Esophagus (tissue), 2 donors: Measurements from ENCODE around the gene DMD. TPM values are rescaled to one million over a fixed set of nuclear protein-coding genes. Genes with fewer than 3 reads are reported as not detected.
"Not testable (repeated sequence)": the region's sequence is repeated elsewhere in the genome, so short reads cannot be mapped to it uniquely, and the experiment has no call there.

ENCODE experiments used
- H3K27ac ChIP-seq, 2 donors: one replicate each; pipeline ENCODE4 v1.5.1; 2013; ENCODE audit warnings: low read depth in 2 of 2, mild to moderate bottlenecking in 2 of 2, inconsistent platforms in 1 of 2, low read length in 1 of 2, moderate library complexity in 1 of 2
- H3K27me3 ChIP-seq, 2 donors: one replicate each; pipeline ENCODE4 v1.6.1; 2013; ENCODE audit warnings: low read length in 2 of 2, control low read depth in 1 of 2, mild to moderate bottlenecking in 1 of 2; ENCODE audit not compliant: insufficient read depth in 2 of 2, control insufficient read depth in 1 of 2
- H3K36me3 ChIP-seq, 2 donors: one replicate each; pipeline ENCODE4 v1.6.1; 2013; ENCODE audit warnings: low read length in 1 of 2; ENCODE audit not compliant: control insufficient read depth in 2 of 2, insufficient read depth in 2 of 2
- H3K4me1 ChIP-seq, 2 donors: one replicate each; pipeline ENCODE4 v1.6.1; 2013; ENCODE audit warnings: low read length in 1 of 2; ENCODE audit not compliant: control insufficient read depth in 2 of 2, insufficient read depth in 2 of 2
- H3K4me3 ChIP-seq, 2 donors: one replicate each; pipeline ENCODE4 v1.5.1; 2013; ENCODE audit warnings: low read length in 2 of 2, mild to moderate bottlenecking in 2 of 2, low read depth in 1 of 2, moderate library complexity in 1 of 2
- H3K9me3 ChIP-seq, 2 donors: one replicate each; pipeline ENCODE4 v1.6.1; 2013; ENCODE audit warnings: mild to moderate bottlenecking in 2 of 2, low read depth in 1 of 2, low read length in 1 of 2, moderate library complexity in 1 of 2; ENCODE audit not compliant: control insufficient read depth in 2 of 2, insufficient read depth in 1 of 2
- WGBS, 2 donors: extraction: QIAGEN DNeasy Blood & Tissue Kit; methylation state at CpG; one replicate each; pipeline ENCODE4 v1.1.7; 2013; 5-methylcytosine and 5-hydroxymethylcytosine counted together
- polyA plus RNA-seq, 2 donors: library from polyadenylated mRNA; stranded (reverse); fragments of 200-250 nt; gene quantifications; one replicate each; pipeline ENCODE4 v1.2.3, GENCODE V29; 2013
- donor health status: healthy with polysubstance abuse.
- donor health status: Bipolar disorder and iron deficiency.

Gene DMD
- polyA plus RNA-seq, 2 donors, result 2.4 to 3.6 TPM

- Histone ChIP-seq H3K4me3 (no peak overlapping the region), H3K27ac (no peak overlapping the region), H3K4me1 (no peaks in the 10 kb centered on the region), H3K36me3 (no peaks in the 10 kb centered on the region), H3K27me3 (no peaks in the 10 kb centered on the region), H3K9me3 (no peaks in the 10 kb centered on the region)
- WGBS, 2 donors, result 19 to 31% methylated on average over 1 of the region's 1 CpG
Measured at GRCh38 chrX:33194876-33195433, 16.4 kb downstream of the DMD start.

DNA sequence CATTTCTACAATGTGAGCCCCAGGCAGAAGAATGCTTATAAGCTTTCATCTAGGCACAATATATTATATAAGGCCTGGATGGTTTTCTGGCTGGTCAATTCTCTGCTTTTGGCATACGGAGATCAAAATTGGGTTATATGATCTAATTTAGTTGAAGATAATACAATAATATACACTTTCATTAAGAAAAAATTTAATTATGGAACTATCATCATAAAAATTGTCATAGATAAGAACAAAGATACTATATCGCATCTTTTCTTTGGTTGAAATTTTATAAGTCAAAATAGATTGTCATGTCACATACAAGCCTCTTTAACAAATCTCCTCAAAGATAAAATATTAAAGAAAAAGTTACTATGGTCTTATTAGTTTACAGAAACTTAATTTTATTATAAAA is 17.1 kb downstream of the DMD start:
- H3K27me3 ChIP-seq, result no peaks in the 10 kb centered on the region
- 89 to 90% methylated on average over 2 of the region's 2 CpGs for WGBS, 2 donors
- H3K36me3 ChIP-seq, result no peaks in the 10 kb centered on the region
- H3K4me3 ChIP-seq, result no peak overlapping the region
- no peaks in the 10 kb centered on the region for H3K9me3 ChIP-seq
- H3K4me1 ChIP-seq, result no peaks in the 10 kb centered on the region
- H3K27ac ChIP-seq, result no peak overlapping the region

DNA sequence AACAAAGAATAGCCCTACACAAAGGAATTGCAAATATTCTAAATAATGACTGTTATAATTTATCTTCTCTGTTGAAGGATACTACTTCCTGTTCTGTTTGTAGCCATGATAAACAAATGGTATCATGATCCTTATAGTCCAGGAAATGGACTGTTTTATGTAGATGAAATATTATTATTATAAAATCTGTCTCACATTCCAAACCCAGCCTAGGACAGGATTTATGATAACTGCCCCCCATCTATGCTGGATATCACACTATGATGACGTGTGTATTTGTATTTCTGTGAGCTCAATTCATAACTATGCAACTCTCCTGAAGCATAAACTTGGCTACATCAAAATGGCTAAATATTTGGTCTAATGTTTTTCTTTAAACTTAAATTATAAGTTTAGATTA is 21.3 kb downstream of the DMD start:
- H3K9me3 ChIP-seq, result no peaks in the 10 kb centered on the region

GRCh38 chrX:33188881-33189280 is 22.5 kb downstream of the DMD start:
- H3K4me3 ChIP-seq, result no peak overlapping the region
- no peaks in the 10 kb centered on the region for H3K4me1 ChIP-seq
- no peaks in the 10 kb centered on the region for H3K36me3 ChIP-seq
- no peaks in the 10 kb centered on the region for H3K9me3 ChIP-seq
- no peak overlapping the region for H3K27ac ChIP-seq
- no peaks in the 10 kb centered on the region for H3K27me3 ChIP-seq

More for the DNA sequence above, 21.3 kb downstream of the DMD start:
- H3K27me3 ChIP-seq, result no peaks in the 10 kb centered on the region
- H3K36me3 ChIP-seq, result no peaks in the 10 kb centered on the region
- 41 to 71% methylated on average over 1 of the region's 1 CpG for WGBS, 2 donors
- no peak overlapping the region for H3K4me3 ChIP-seq
- no peaks in the 10 kb centered on the region for H3K4me1 ChIP-seq
- no peak overlapping the region for H3K27ac ChIP-seq

DNA sequence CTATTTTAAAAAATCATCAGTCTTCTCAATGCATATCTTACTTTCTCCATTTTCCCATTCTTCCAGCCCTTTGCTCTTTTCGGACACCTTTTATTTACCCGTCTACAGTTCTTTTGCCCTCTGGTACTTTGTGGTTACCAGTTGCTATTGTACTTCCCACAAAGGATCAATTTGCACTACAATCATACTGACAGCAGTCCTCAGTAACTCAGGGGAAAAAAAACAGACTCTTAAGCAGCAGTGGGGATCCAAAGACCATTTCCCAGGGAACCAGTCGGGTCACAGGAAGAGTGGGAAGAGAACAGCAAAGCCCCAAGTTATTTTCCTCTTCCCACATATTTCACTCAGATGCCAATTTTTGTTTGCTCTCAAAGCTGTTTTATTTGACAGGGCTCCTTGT is 23.1 kb downstream of the DMD start:
- Histone ChIP-seq H3K4me1 (no peaks in the 10 kb centered on the region), H3K9me3 (no peaks in the 10 kb centered on the region), H3K27me3 (no peaks in the 10 kb centered on the region), H3K4me3 (no peak overlapping the region), H3K27ac (no peak overlapping the region), H3K36me3 (no peaks in the 10 kb centered on the region)
- 22 to 27% methylated on average over 3 of the region's 3 CpGs for WGBS, 2 donors

DNA sequence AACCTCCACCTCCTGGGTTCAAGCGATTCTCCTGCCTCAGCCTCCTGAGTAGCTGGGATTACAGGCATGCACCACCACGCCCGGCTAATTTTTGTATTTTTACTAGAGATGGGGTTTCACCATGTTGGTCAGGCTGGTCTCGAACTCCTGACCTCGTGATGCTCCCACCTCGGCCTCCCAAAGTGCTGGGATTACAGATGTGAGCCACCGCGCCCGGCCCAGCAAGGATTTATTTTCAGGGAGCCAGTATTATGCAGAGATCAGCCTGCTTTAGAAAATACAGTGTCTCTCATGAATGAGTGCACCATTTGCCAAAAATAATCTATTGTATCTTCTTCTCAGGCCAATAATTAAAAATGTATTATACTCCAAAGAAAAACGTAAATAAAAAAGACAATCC is 26.5 kb downstream of the DMD start:
- not testable (repeated sequence) for H3K36me3 ChIP-seq, H3K4me3 ChIP-seq, H3K9me3 ChIP-seq, H3K27ac ChIP-seq, H3K27me3 ChIP-seq, H3K4me1 ChIP-seq
- 83 to 88% methylated on average over 10 of the region's 10 CpGs for WGBS, 2 donors

- H3K27me3 ChIP-seq, result no peaks in the 10 kb centered on the region
- no peaks in the 10 kb centered on the region for H3K36me3 ChIP-seq
- H3K27ac ChIP-seq, result no peak overlapping the region
- no peaks in the 10 kb centered on the region for H3K9me3 ChIP-seq
- no peaks in the 10 kb centered on the region for H3K4me1 ChIP-seq
- 29 to 40% methylated on average over 4 of the region's 4 CpGs for WGBS, 2 donors
- H3K4me3 ChIP-seq, result no peak overlapping the region
Measured at GRCh38 chrX:33183361-33183760, 28.0 kb downstream of the DMD start.

- Histone ChIP-seq H3K27me3 (no peaks in the 10 kb centered on the region), H3K4me1 (no peaks in the 10 kb centered on the region), H3K9me3 (no peaks in the 10 kb centered on the region), H3K4me3 (no peak overlapping the region), H3K36me3 (no peaks in the 10 kb centered on the region), H3K27ac (no peak overlapping the region)
- 68 to 76% methylated on average over 1 of the region's 1 CpG for WGBS, 2 donors
Measured at GRCh38 chrX:33178690-33179089, 32.7 kb downstream of the DMD start.

DNA sequence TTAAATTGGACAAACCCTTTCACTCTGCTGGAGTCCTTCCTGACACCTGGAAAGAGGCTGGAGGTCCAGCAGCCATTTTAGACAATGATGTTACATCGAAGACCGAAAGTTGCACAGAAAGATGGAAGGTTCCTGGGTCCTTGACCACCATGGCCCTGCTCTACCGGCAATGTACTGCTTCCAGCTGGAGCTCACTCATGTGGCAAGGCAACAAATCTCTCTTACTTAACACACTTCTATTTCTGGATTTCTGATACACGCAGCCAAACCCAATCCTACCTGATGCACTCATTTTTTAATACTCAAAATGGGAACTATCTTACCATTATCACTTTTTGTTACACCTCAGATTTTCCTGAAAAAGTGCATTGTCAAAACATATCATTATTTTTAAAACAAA is 33.1 kb downstream of the DMD start:
- no peak overlapping the region for H3K4me3 ChIP-seq
- no peaks in the 10 kb centered on the region for H3K36me3 ChIP-seq
- H3K4me1 ChIP-seq, result no peaks in the 10 kb centered on the region
- H3K27ac ChIP-seq, result no peak overlapping the region
- no peaks in the 10 kb centered on the region for H3K9me3 ChIP-seq
- 91 to 92% methylated on average over 4 of the region's 4 CpGs for WGBS, 2 donors
- no peaks in the 10 kb centered on the region for H3K27me3 ChIP-seq

- H3K9me3 ChIP-seq, result no peaks in the 10 kb centered on the region
- no peaks in the 10 kb centered on the region for H3K36me3 ChIP-seq
- 71 to 75% methylated on average over 1 of the region's 1 CpG for WGBS, 2 donors
- no peaks in the 10 kb centered on the region for H3K4me1 ChIP-seq
- H3K27me3 ChIP-seq, result no peaks in the 10 kb centered on the region
- H3K4me3 ChIP-seq, result no peak overlapping the region
- H3K27ac ChIP-seq, result no peak overlapping the region
Measured at GRCh38 chrX:33175201-33175600, 36.1 kb downstream of the DMD start.
